ENCODE results near the gene ACOT9.

DNA sequence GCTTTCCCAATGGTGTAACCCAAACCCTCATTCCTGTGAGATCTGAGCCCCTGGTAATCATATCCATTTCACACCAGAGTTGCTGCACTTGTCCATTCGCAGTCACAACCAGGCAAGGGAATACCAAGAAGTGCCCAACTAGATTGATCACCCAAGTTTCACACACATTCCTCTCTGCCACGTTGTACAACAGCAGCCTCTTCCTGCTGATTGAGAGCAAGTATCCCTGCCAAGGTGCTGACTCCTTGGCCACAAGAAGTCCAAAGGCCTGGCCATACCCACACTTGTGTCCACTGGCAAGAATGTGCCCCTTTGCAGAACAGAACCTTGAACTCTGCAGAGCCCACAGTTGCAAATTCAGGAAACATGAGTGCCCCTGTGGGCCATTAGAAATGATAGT lies 6.5 kb upstream of the ACOT9 start:
- TF ChIP-seq, protein P1, sequence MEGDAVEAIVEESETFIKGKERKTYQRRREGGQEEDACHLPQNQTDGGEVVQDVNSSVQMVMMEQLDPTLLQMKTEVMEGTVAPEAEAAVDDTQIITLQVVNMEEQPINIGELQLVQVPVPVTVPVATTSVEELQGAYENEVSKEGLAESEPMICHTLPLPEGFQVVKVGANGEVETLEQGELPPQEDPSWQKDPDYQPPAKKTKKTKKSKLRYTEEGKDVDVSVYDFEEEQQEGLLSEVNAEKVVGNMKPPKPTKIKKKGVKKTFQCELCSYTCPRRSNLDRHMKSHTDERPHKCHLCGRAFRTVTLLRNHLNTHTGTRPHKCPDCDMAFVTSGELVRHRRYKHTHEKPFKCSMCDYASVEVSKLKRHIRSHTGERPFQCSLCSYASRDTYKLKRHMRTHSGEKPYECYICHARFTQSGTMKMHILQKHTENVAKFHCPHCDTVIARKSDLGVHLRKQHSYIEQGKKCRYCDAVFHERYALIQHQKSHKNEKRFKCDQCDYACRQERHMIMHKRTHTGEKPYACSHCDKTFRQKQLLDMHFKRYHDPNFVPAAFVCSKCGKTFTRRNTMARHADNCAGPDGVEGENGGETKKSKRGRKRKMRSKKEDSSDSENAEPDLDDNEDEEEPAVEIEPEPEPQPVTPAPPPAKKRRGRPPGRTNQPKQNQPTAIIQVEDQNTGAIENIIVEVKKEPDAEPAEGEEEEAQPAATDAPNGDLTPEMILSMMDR (IDR thresholded peaks at IDR 0.05) = no peak
- TF ChIP-seq POLR2A (IDR thresholded peaks at IDR 0.05; ENCODE audit: low read depth) (no peak), EP300 (IDR thresholded peaks at IDR 0.05) (no peak)

Measured in esophagus muscularis mucosa (tissue), 4 donors.